ENCODE data around the gene ITGA5. TPM values are rescaled to one million over a fixed set of nuclear protein-coding genes. Genes with fewer than 3 reads are reported as not detected.

ITGA5 gene
- total RNA-seq, 1 donor from 2014 or later: 55.3 TPM

- H3K27me3 ChIP-seq (ENCODE audit: low read depth): no peaks in the 10 kb centered on the region
- DNase-seq: peak; percentile 68
- H3K4me3 ChIP-seq: peak overlapping the region; percentile 76
- no peaks in the 10 kb centered on the region for H3K9me3 ChIP-seq (replicated peaks)
- no peak for TF ChIP-seq CTCF (IDR thresholded peaks at IDR 0.05; ENCODE audit: borderline replicate concordance)
- H3K27ac ChIP-seq (replicated peaks): peak overlapping the region; percentile 89
- H3K4me1 ChIP-seq: peaks cover 100% of the 10 kb centered on the region
- intact Hi-C loops (cut with micrococcal nuclease): no loop called here
- peaks cover 48% of the 10 kb centered on the region for H3K36me3 ChIP-seq
Observed at GRCh38 chr12:54411391-54412241, 7.5 kb downstream of the ITGA5 start.

GRCh38 chr12:54409267-54409666, 9.8 kb downstream of the ITGA5 start:
- Histone ChIP-seq H3K36me3 (peaks cover 72% of the 10 kb centered on the region), H3K27ac (replicated peaks) (peak overlapping the region; percentile 82)

GRCh38 chr12:54407183-54407905, 11.7 kb downstream of the ITGA5 start:
- Histone ChIP-seq H3K27ac (replicated peaks) (peak overlapping the region; percentile 82), H3K4me1 (peaks cover 82% of the 10 kb centered on the region), H3K9me3 (replicated peaks) (no peaks in the 10 kb centered on the region), H3K36me3 (peaks cover 91% of the 10 kb centered on the region), H3K27me3 (ENCODE audit: low read depth) (no peaks in the 10 kb centered on the region), H3K4me3 (peak overlapping the region; percentile 31)
- no peak for DNase-seq
- intact Hi-C loops (cut with micrococcal nuclease): no loop called here
- TF ChIP-seq CTCF (IDR thresholded peaks at IDR 0.05; ENCODE audit: borderline replicate concordance): no peak

More at GRCh38 chr12:54409267-54409666, 9.8 kb downstream of the ITGA5 start:
- no peak overlapping the region for H3K4me3 ChIP-seq
- peaks cover 99% of the 10 kb centered on the region for H3K4me1 ChIP-seq
- intact Hi-C loops (cut with micrococcal nuclease): no loop called here
- no peaks in the 10 kb centered on the region for H3K27me3 ChIP-seq (ENCODE audit: low read depth)
- no peak for TF ChIP-seq CTCF (IDR thresholded peaks at IDR 0.05; ENCODE audit: borderline replicate concordance)
- DNase-seq: no peak
- H3K9me3 ChIP-seq (replicated peaks): no peaks in the 10 kb centered on the region

GRCh38 chr12:54405573-54405972, 13.5 kb downstream of the ITGA5 start:
- no peak for DNase-seq
- intact Hi-C loops (cut with micrococcal nuclease): no loop called here
- H3K36me3 ChIP-seq: peaks cover 99% of the 10 kb centered on the region
- TF ChIP-seq CTCF (IDR thresholded peaks at IDR 0.05; ENCODE audit: borderline replicate concordance): no peak
- no peak overlapping the region for H3K4me3 ChIP-seq
- no peaks in the 10 kb centered on the region for H3K27me3 ChIP-seq (ENCODE audit: low read depth)
- no peak overlapping the region for H3K27ac ChIP-seq (replicated peaks)
- H3K9me3 ChIP-seq (replicated peaks): no peaks in the 10 kb centered on the region
- peaks cover 64% of the 10 kb centered on the region for H3K4me1 ChIP-seq

- Histone ChIP-seq H3K27me3 (ENCODE audit: low read depth) (no peaks in the 10 kb centered on the region), H3K4me1 (peaks cover 59% of the 10 kb centered on the region), H3K27ac (replicated peaks) (peak overlapping the region; percentile 51), H3K9me3 (replicated peaks) (no peaks in the 10 kb centered on the region), H3K4me3 (no peak overlapping the region), H3K36me3 (peaks cover 99% of the 10 kb centered on the region)
- no peak for TF ChIP-seq CTCF (IDR thresholded peaks at IDR 0.05; ENCODE audit: borderline replicate concordance)
- intact Hi-C loops (cut with micrococcal nuclease): no loop called here
- no peak for DNase-seq
Observed at GRCh38 chr12:54405106-54405505, 14.0 kb downstream of the ITGA5 start.

Data from left ventricle myocardium inferior (tissue), 1 donor.